Vagina (tissue), 2 donors: ENCODE measurements around the gene CFAP61. TPM values are rescaled to one million over a fixed set of nuclear protein-coding genes. Genes with fewer than 3 reads are reported as not detected.

ENCODE experiments used
- DNase-seq, 2 donors: peaks; one replicate each; pipeline ENCODE4 v3.0.0-alpha.2; 2017; ENCODE audit errors: extremely low spot score in 2 of 2
- H3K27ac ChIP-seq: fragments of 200-600 bp; sonication (generic); one replicate; pipeline ENCODE4 v1.5.1; 2019
- H3K27me3 ChIP-seq: fragments of 200-600 bp; sonication (generic); one replicate; pipeline ENCODE4 v1.5.1; 2019
- H3K36me3 ChIP-seq, 2 donors: fragments of 200-600 bp; sonication (generic); one replicate each; pipeline ENCODE4 v1.5.1; 2017 to 2019
- H3K4me1 ChIP-seq: fragments of 200-600 bp; sonication (generic); one replicate; pipeline ENCODE4 v1.5.1; 2019
- H3K4me3 ChIP-seq, 2 donors: fragments of 200-600 bp; sonication (generic); 1 replicate in 1 of 2; 2 replicates in 1 of 2; pipeline ENCODE4 v1.5.1; 2016 to 2019
- H3K9me3 ChIP-seq: fragments of 200-600 bp; sonication (generic); one replicate; pipeline ENCODE4 v1.5.1; 2019
- CTCF ChIP-seq, 3 experiments: fragments of 450-650 bp in 2 of 3; fragments of 200-600 bp in 1 of 3; sonication (generic) in 1 of 3; IDR thresholded peaks; one replicate each; pipeline ENCODE4 v1.5.1; 2017 to 2019; ENCODE audit warnings: antibody characterized with exemption in 3 of 3, mild to moderate bottlenecking in 2 of 3, moderate library complexity in 2 of 3
- POLR2A ChIP-seq, 2 donors: fragments of 450-650 bp; IDR thresholded peaks; one replicate each; pipeline ENCODE4 v1.6.1; 2017; ENCODE audit warnings: antibody characterized with exemption in 2 of 2, mild to moderate bottlenecking in 2 of 2, moderate library complexity in 2 of 2
- POLR2AphosphoS5 ChIP-seq, 2 donors: sonication (generic); formaldehyde crosslinking; IDR thresholded peaks; one replicate each; pipeline ENCODE4 v1.9.0; 2017; ENCODE audit warnings: antibody characterized with exemption in 2 of 2, mild to moderate bottlenecking in 2 of 2, low read depth in 1 of 2; ENCODE audit not compliant: insufficient read depth in 1 of 2
- intact Hi-C: fragments of 100-400 bp; cut with DNase I; formaldehyde crosslinking; loops from one replicate; pipeline ENCODE4 v1.15.1; 2023
- total RNA-seq: library from RNA; depleted of rRNA; stranded (reverse); fragments of >200 nt; gene quantifications from one replicate; pipeline ENCODE4 v1.2.3, GENCODE V29; 2016

The CFAP61 gene
- total RNA-seq, 1 donor from 2014 or later: 1.5 TPM

GRCh38 chr20:20265210-20265609 is 212.9 kb downstream of the CFAP61 start:
- no peaks in the 10 kb centered on the region for H3K4me1 ChIP-seq
- intact Hi-C loops: no loop called here
- no peaks in the 10 kb centered on the region for H3K9me3 ChIP-seq
- DNase-seq: no peak
- TF ChIP-seq CTCF (IDR thresholded peaks at IDR 0.05) (no peak), POLR2A (IDR thresholded peaks at IDR 0.05) (no peak), POLR2AphosphoS5 (IDR thresholded peaks at IDR 0.05; ENCODE audit: insufficient read depth in 1 of 2, low read depth in 1 of 2) (no peak)
- H3K27me3 ChIP-seq: no peaks in the 10 kb centered on the region
- no peak overlapping the region for H3K27ac ChIP-seq
- H3K4me3 ChIP-seq: no peak overlapping the region
- H3K36me3 ChIP-seq: no peaks in the 10 kb centered on the region

- H3K27ac ChIP-seq: no peak overlapping the region
- no peak for TF ChIP-seq CTCF (IDR thresholded peaks at IDR 0.05)
- TF ChIP-seq POLR2A (IDR thresholded peaks at IDR 0.05): no peak
- no peak for TF ChIP-seq POLR2AphosphoS5 (IDR thresholded peaks at IDR 0.05; ENCODE audit: insufficient read depth in 1 of 2, low read depth in 1 of 2)
- no peak for DNase-seq
- no peaks in the 10 kb centered on the region for H3K27me3 ChIP-seq
- no peak overlapping the region for H3K4me3 ChIP-seq
- intact Hi-C loops: no loop called here
- H3K4me1 ChIP-seq: no peaks in the 10 kb centered on the region
- H3K36me3 ChIP-seq: no peaks in the 10 kb centered on the region
- H3K9me3 ChIP-seq: no peaks in the 10 kb centered on the region
Observed at GRCh38 chr20:20266552-20266951, 214.2 kb downstream of the CFAP61 start.

GRCh38 chr20:20267685-20268370 is 215.5 kb downstream of the CFAP61 start:
- no peaks in the 10 kb centered on the region for H3K4me1 ChIP-seq
- H3K27me3 ChIP-seq: no peaks in the 10 kb centered on the region
- H3K36me3 ChIP-seq: no peaks in the 10 kb centered on the region
- intact Hi-C loops: no loop called here
- no peak for DNase-seq
- TF ChIP-seq POLR2A (IDR thresholded peaks at IDR 0.05) (no peak), POLR2AphosphoS5 (IDR thresholded peaks at IDR 0.05; ENCODE audit: insufficient read depth in 1 of 2, low read depth in 1 of 2) (no peak), CTCF (IDR thresholded peaks at IDR 0.05) (no peak)
- no peaks in the 10 kb centered on the region for H3K9me3 ChIP-seq
- H3K4me3 ChIP-seq: no peak overlapping the region
- no peak overlapping the region for H3K27ac ChIP-seq

GRCh38 chr20:20271271-20271670 is 218.9 kb downstream of the CFAP61 start:
- no peak for DNase-seq
- Histone ChIP-seq H3K4me1 (no peaks in the 10 kb centered on the region), H3K4me3 (no peak overlapping the region), H3K27me3 (no peaks in the 10 kb centered on the region), H3K9me3 (no peaks in the 10 kb centered on the region), H3K36me3 (no peaks in the 10 kb centered on the region), H3K27ac (no peak overlapping the region)
- TF ChIP-seq POLR2AphosphoS5 (IDR thresholded peaks at IDR 0.05; ENCODE audit: insufficient read depth in 1 of 2, low read depth in 1 of 2) (no peak), CTCF (IDR thresholded peaks at IDR 0.05) (no peak), POLR2A (IDR thresholded peaks at IDR 0.05) (no peak)
- intact Hi-C loops: no loop called here

- Histone ChIP-seq H3K27me3 (no peaks in the 10 kb centered on the region), H3K4me3 (no peak overlapping the region), H3K36me3 (no peaks in the 10 kb centered on the region), H3K4me1 (no peaks in the 10 kb centered on the region), H3K27ac (no peak overlapping the region), H3K9me3 (no peaks in the 10 kb centered on the region)
- no peak for TF ChIP-seq CTCF (IDR thresholded peaks at IDR 0.05)
- no peak for TF ChIP-seq POLR2A (IDR thresholded peaks at IDR 0.05)
- no peak for TF ChIP-seq POLR2AphosphoS5 (IDR thresholded peaks at IDR 0.05; ENCODE audit: insufficient read depth in 1 of 2, low read depth in 1 of 2)
- DNase-seq: no peak
- intact Hi-C loops: no loop called here
Observed at GRCh38 chr20:20272686-20273085, 220.4 kb downstream of the CFAP61 start.
